Uterus (tissue), 2 donors: ENCODE data around the gene PRRC2B.

Source experiments
- POLR2A ChIP-seq, 2 donors: fragments of 450-650 bp; IDR thresholded peaks; one replicate each; pipeline ENCODE4 v1.6.1; 2016; ENCODE audit warnings: antibody characterized with exemption in 2 of 2, mild to moderate bottlenecking in 1 of 2, moderate library complexity in 1 of 2
- TF ChIP-seq, protein P1 (sequence below), 4 experiments: fragments of 200-600 bp in 2 of 4; fragments of 450-650 bp in 2 of 4; sonication (generic) in 2 of 4; IDR thresholded peaks; one replicate each; pipeline ENCODE4 v1.5.1; 2016 to 2019; ENCODE audit warnings: antibody characterized with exemption in 4 of 4, mild to moderate bottlenecking in 2 of 4, moderate library complexity in 1 of 4

- TF ChIP-seq, protein P1, sequence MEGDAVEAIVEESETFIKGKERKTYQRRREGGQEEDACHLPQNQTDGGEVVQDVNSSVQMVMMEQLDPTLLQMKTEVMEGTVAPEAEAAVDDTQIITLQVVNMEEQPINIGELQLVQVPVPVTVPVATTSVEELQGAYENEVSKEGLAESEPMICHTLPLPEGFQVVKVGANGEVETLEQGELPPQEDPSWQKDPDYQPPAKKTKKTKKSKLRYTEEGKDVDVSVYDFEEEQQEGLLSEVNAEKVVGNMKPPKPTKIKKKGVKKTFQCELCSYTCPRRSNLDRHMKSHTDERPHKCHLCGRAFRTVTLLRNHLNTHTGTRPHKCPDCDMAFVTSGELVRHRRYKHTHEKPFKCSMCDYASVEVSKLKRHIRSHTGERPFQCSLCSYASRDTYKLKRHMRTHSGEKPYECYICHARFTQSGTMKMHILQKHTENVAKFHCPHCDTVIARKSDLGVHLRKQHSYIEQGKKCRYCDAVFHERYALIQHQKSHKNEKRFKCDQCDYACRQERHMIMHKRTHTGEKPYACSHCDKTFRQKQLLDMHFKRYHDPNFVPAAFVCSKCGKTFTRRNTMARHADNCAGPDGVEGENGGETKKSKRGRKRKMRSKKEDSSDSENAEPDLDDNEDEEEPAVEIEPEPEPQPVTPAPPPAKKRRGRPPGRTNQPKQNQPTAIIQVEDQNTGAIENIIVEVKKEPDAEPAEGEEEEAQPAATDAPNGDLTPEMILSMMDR (IDR thresholded peaks at IDR 0.05) = no peak
- no peak for TF ChIP-seq POLR2A (IDR thresholded peaks at IDR 0.05)
These were observed 53.7 kb downstream of the PRRC2B start for GRCh38 chr9:131447600-131447999.
